K562 (cell line): ENCODE data around the gene GSC. TPM values are rescaled to one million over a fixed set of nuclear protein-coding genes. Genes with fewer than 3 reads are reported as not detected.
"Not testable (repeated sequence)": the region's sequence is repeated elsewhere in the genome, so short reads cannot be mapped to it uniquely, and the experiment has no call there.

Experiments used
- ATAC-seq: fragments of 200-7000 bp; cut with Tn5 transposase; 3 replicates; pipeline ENCODE4 v1.9.1; 2020; ENCODE audit warnings: moderate library complexity
- BruUV-seq: library from RNA; stranded (reverse); fragments of 400-500 nt; replicated peaks from 2 replicates; lab custom pipeline; 2021; lab: Mats Ljungman, UMichigan
- CTCF ChIA-PET: fragments of 300-600 bp; formaldehyde crosslinking; extraction: SDS; loops from one replicate; lab custom pipeline; 2021; ENCODE audit warnings: low intra/inter-chr PET ratio; lab: Yijun Ruan, JAX
- POLR2A ChIA-PET: fragments of 300-600, 350-650 bp; sonication (Branson Sonifier 250); formaldehyde crosslinking; extraction: SDS; loops from one replicate; lab custom pipeline; 2021; ENCODE audit warnings: antibody characterized with exemption, inconsistent platforms; lab: Yijun Ruan, JAX
- DNase-seq, 4 experiments: peaks; one replicate each; pipeline versions ENCODE4 v3.0.0 to v3.0.0-alpha.2; 2011 to 2018; ENCODE audit warnings: low spot score in 3 of 4, mixed read lengths in 3 of 4; ENCODE audit errors: extremely low read depth in 1 of 4
- FAIRE-seq: peaks from 2 replicates; lab custom pipeline; 2011; peaks lifted over from hg19 to GRCh38; lab: Jason Lieb, UNC
- H2AFZ ChIP-seq: 2 replicates; pipeline ENCODE4 v1.6.0; 2011; ENCODE audit warnings: low read depth, low read length, control low read depth, inconsistent platforms
- H3K27ac ChIP-seq: fragments of 200-600 bp; 3 replicates; pipeline ENCODE4 v1.8.0; 2011; ENCODE audit warnings: low read depth, mild to moderate bottlenecking, control low read depth, inconsistent platforms, low read length, moderate library complexity, mixed read lengths; ENCODE audit errors: extremely low read depth
- H3K27me3 ChIP-seq, 2 experiments: fragments of 300-600 bp in 1 of 2; 2 replicates in 1 of 2; 3 replicates in 1 of 2; pipeline versions ENCODE4 v1.6.0 to v1.8.0; 2011; ENCODE audit warnings: inconsistent platforms in 2 of 2, low read length in 2 of 2, mild to moderate bottlenecking in 1 of 2, mixed read lengths in 1 of 2, moderate library complexity in 1 of 2; ENCODE audit not compliant: control insufficient read depth in 2 of 2, insufficient read depth in 2 of 2
- H3K36me3 ChIP-seq: fragments of 300-600 bp; 3 replicates; pipeline ENCODE4 v1.8.0; 2011; ENCODE audit warnings: mild to moderate bottlenecking, low read length, inconsistent platforms; ENCODE audit not compliant: control insufficient read depth, insufficient read depth
- H3K4me1 ChIP-seq, 2 experiments: fragments of 200-600 bp in 1 of 2; replicated peaks in 1 of 2; 2 replicates in 1 of 2; 3 replicates in 1 of 2; pipeline versions ENCODE4 v1.5.1 to v1.8.0; 2011; ENCODE audit warnings: inconsistent platforms in 2 of 2, low read length in 2 of 2, mild to moderate bottlenecking in 1 of 2, mixed read lengths in 1 of 2, moderate library complexity in 1 of 2; ENCODE audit not compliant: control insufficient read depth in 2 of 2, insufficient read depth in 2 of 2
- H3K4me2 ChIP-seq: 2 replicates; pipeline ENCODE4 v1.6.1; 2011; ENCODE audit warnings: low read length, control low read depth, inconsistent platforms, mixed read lengths; ENCODE audit not compliant: insufficient read depth
- H3K4me3 ChIP-seq: fragments of 200-600 bp; sonication (generic), shearing (Covaris generic); 2 replicates; pipeline ENCODE4 v1.5.1; 2016; ENCODE audit warnings: control low read depth, inconsistent platforms
- H3K79me2 ChIP-seq: fragments of 200-600 bp; 3 replicates; pipeline ENCODE4 v1.8.0; 2011; ENCODE audit warnings: low read length, inconsistent platforms; ENCODE audit not compliant: control insufficient read depth, insufficient read depth
- H3K9ac ChIP-seq, 2 experiments: 2 replicates each; pipeline versions ENCODE4 v1.6.0 to v1.6.1; 2011; ENCODE audit warnings: low read depth in 2 of 2, low read length in 2 of 2, control low read depth in 1 of 2, inconsistent platforms in 1 of 2, mild to moderate bottlenecking in 1 of 2, mixed read lengths in 1 of 2; ENCODE audit not compliant: insufficient read depth in 1 of 2
- H3K9me1 ChIP-seq: one replicate; pipeline ENCODE4 v1.6.0; 2011; ENCODE audit warnings: inconsistent platforms, mild to moderate bottlenecking, low read length, moderate library complexity; ENCODE audit not compliant: control insufficient read depth, insufficient read depth
- H3K9me3 ChIP-seq: replicated peaks from 2 replicates; pipeline ENCODE4 v1.5.1; 2011; ENCODE audit warnings: low read depth, low read length, inconsistent platforms; ENCODE audit not compliant: control insufficient read depth, insufficient read depth
- H4K20me1 ChIP-seq: replicated peaks from 2 replicates; pipeline ENCODE4 v1.6.1; 2011; ENCODE audit warnings: low read length, inconsistent platforms, mixed read lengths; ENCODE audit not compliant: control insufficient read depth, insufficient read depth
- CREB3 ChIP-seq: fragments of 450-650 bp; conservative IDR thresholded peaks from 2 replicates; pipeline ENCODE4 v1.6.1; 2016; ENCODE audit warnings: missing genetic modification characterization, low read depth, mild to moderate bottlenecking, missing compliant biosample characterization, moderate library complexity
- CXXC5 ChIP-seq: fragments of 250-450 bp; sonication (Bioruptor Pico); IDR thresholded peaks from 2 replicates; pipeline ENCODE4 v1.8.0; 2022; ENCODE audit warnings: inconsistent platforms, mild to moderate bottlenecking, moderate library complexity
- DPF2 ChIP-seq: fragments of 450-650 bp; IDR thresholded peaks from 2 replicates; pipeline ENCODE4 v1.6.1; 2016
- ELK1 ChIP-seq: sonication (generic); formaldehyde crosslinking; IDR thresholded peaks from 2 replicates; pipeline ENCODE4 v1.8.1; 2022; ENCODE audit warnings: missing genetic modification reagents
- FIP1L1 ChIP-seq: fragments of 200-400 bp; formaldehyde crosslinking; IDR thresholded peaks from 2 replicates; pipeline ENCODE4 v1.6.1; 2018; ENCODE audit warnings: mild to moderate bottlenecking, low read depth, low read length; ENCODE audit not compliant: poor library complexity, severe bottlenecking
- HMBOX1 ChIP-seq: sonication (generic); IDR thresholded peaks from 2 replicates; pipeline ENCODE4 v1.6.1; 2016
- NR2C1 ChIP-seq, 2 experiments: fragments of 450-650 bp; IDR thresholded peaks; 2 replicates each; pipeline ENCODE4 v1.6.1; 2017; ENCODE audit warnings: mild to moderate bottlenecking in 2 of 2, antibody characterized with exemption in 1 of 2, inconsistent platforms in 1 of 2, missing compliant biosample characterization in 1 of 2, missing genetic modification characterization in 1 of 2
- PATZ1 ChIP-seq: fragments of 250-450 bp; sonication (Bioruptor Pico); IDR thresholded peaks from 2 replicates; pipeline ENCODE4 v1.5.0; 2020; ENCODE audit warnings: mild to moderate bottlenecking, borderline replicate concordance
- POLR2B ChIP-seq: fragments of 450-650 bp; IDR thresholded peaks from 2 replicates; pipeline ENCODE4 v1.6.1; 2018; ENCODE audit warnings: low read depth; ENCODE audit not compliant: partially characterized antibody
- TSC22D4 ChIP-seq: fragments of 450-650 bp; IDR thresholded peaks from 2 replicates; pipeline ENCODE4 v1.6.1; 2016; ENCODE audit warnings: missing genetic modification characterization, missing biosample characterization, control low read depth
- ZFP30 ChIP-seq: fragments of 250-450 bp; sonication (Bioruptor Pico); IDR thresholded peaks from 2 replicates; pipeline ENCODE4 v1.8.0; 2022; ENCODE audit warnings: moderate library complexity, mild to moderate bottlenecking, inconsistent platforms, borderline replicate concordance
- ZNF347 ChIP-seq: fragments of 450-650 bp; formaldehyde crosslinking; IDR thresholded peaks from 2 replicates; pipeline ENCODE4 v1.4.0; 2020; ENCODE audit warnings: low read depth, mild to moderate bottlenecking, moderate library complexity
- WGBS: fragments of 100-300 bp; shearing (Covaris generic); methylation state at CpG from one replicate; pipeline ENCODE4 v1.1.6; 2016; ENCODE audit warnings: low coverage, mixed read lengths; ENCODE audit not compliant: insufficient coverage; ENCODE audit errors: missing lambda C conversion rate; 5-methylcytosine and 5-hydroxymethylcytosine counted together
- in situ Hi-C: fragments of 300-500 bp; cut with MboI; formaldehyde crosslinking; loops from 4 replicates; pipeline ENCODE4 v1.15.0; 2018; ENCODE audit warnings: inconsistent platforms, mixed read lengths
- intact Hi-C: fragments of 100-400 bp; cut with micrococcal nuclease; formaldehyde crosslinking; loops from 2 replicates; pipeline ENCODE4 v1.14.2; 2022
- polyA plus RNA-seq, 8 experiments: library from polyadenylated mRNA; depleted of rRNA in 4 of 8; stranded (reverse) in 5 of 8; unstranded in 3 of 8; fragments of >200 nt; fragmentation: Nextera tagmentation in 2 of 8; fragmentation: Illumina TruSeq in 1 of 8; extraction: Ambion mirVana in 2 of 8; extraction: Trizol in 1 of 8; gene quantifications; 2 replicates each; pipeline versions ENCODE4 v1.2.1 to v1.2.3, GENCODE V29; 2011 to 2014; ENCODE audit warnings: inconsistent platforms in 1 of 8, missing spikeins in 1 of 8
- total RNA-seq, 7 experiments: library from RNA; depleted of rRNA in 6 of 7; stranded (reverse); fragments of >200 nt in 6 of 7; fragmentation: Illumina TruSeq in 2 of 7; extraction: Trizol in 2 of 7; gene quantifications; 2 replicates each; pipeline versions ENCODE4 v1.2.1 to v1.2.3, GENCODE V29; 2011 to 2021; ENCODE audit warnings: low replicate concordance in 1 of 7

The GSC gene
- total and polyA plus RNA-seq, 9 of the 15 experiments (the other 6 are each of a cell fraction or from before 2014, with no cell fraction given), result not detected

- TF ChIP-seq FIP1L1 (no peak), PATZ1 (CRISPR knock-in tag) (no peak), NR2C1 (IDR thresholded peaks at IDR 0.05) (no peak), NR2C1 (tag; IDR thresholded peaks at IDR 0.05) (no peak), TSC22D4 (no peak), DPF2 (no peak), ZFP30 (no peak), ZNF347 (CRISPR knock-in tag) (no peak), CREB3 (tag) (no peak), POLR2B (no peak), HMBOX1 (no peak), CXXC5 (CRISPR knock-in tag) (no peak), ELK1 (CRISPR knock-in tag) (no peak)
These were observed 22.2 kb downstream of the GSC start (continued) for GRCh38 chr14:94747739-94748138.

- ATAC-seq, H4K20me1 ChIP-seq, CTCF ChIA-PET, FAIRE-seq, H3K36me3 ChIP-seq, H3K9me1 ChIP-seq, H3K79me2 ChIP-seq, H3K4me3 ChIP-seq, DNase-seq, in situ Hi-C loops, H3K9ac ChIP-seq, H3K4me1 ChIP-seq, H2AFZ ChIP-seq, BruUV-seq, H3K9me3 ChIP-seq, H3K4me2 ChIP-seq, H3K27me3 ChIP-seq, H3K27ac ChIP-seq: not testable (repeated sequence)
- POLR2A ChIA-PET, result interaction anchor here (0.6 kb wide), 1 partner anchor 1005 kb away, joined by 3 read pairs; no protein-coding TSS in a partner anchor
- WGBS, result 6% methylated on average over 2 of the region's 7 CpGs
- intact Hi-C loops, result loop anchor here (5.0 kb wide), 1 partner anchor 60 kb away; no protein-coding TSS in a partner anchor
These were observed 22.8 kb downstream of the GSC start for GRCh38 chr14:94747153-94747552.
